K562 (cell line): ENCODE results near the gene RNF4. TPM values are rescaled to one million over a fixed set of nuclear protein-coding genes. Genes with fewer than 3 reads are reported as not detected.

Experiments used
- BACH1 ChIP-seq: fragments of 200-800 bp; sonication (Bioruptor generic); IDR thresholded peaks from 2 replicates; pipeline ENCODE4 v1.6.1; 2016; ENCODE audit warnings: missing genetic modification characterization, missing compliant biosample characterization
- CGGBP1 ChIP-seq: fragments of 250-450 bp; sonication (Bioruptor Pico); IDR thresholded peaks from 2 replicates; pipeline ENCODE4 v1.9.0; 2021; ENCODE audit warnings: mild to moderate bottlenecking
- CREM ChIP-seq: IDR thresholded peaks from 2 replicates; pipeline ENCODE4 v1.6.1; 2014; ENCODE audit warnings: antibody characterized with exemption, low read depth
- RBBP5 ChIP-seq: fragments of 200-600 bp; sonication (generic); IDR thresholded peaks from 2 replicates; pipeline ENCODE4 v1.6.1; 2012; ENCODE audit warnings: borderline replicate concordance, mild to moderate bottlenecking, low read length, control low read depth, inconsistent platforms; ENCODE audit not compliant: insufficient read depth, poor library complexity, severe bottlenecking
- REST ChIP-seq, 2 experiments: fragments of 450-650 bp; formaldehyde crosslinking in 1 of 2; IDR thresholded peaks; 2 replicates each; pipeline versions ENCODE4 v1.4.0 to v1.6.1; 2014 to 2020; ENCODE audit warnings: mild to moderate bottlenecking in 2 of 2, borderline replicate concordance in 1 of 2, low read depth in 1 of 2
- ZBED1 ChIP-seq: IDR thresholded peaks from 2 replicates; pipeline ENCODE4 v1.6.1; 2014
- ZNF696 ChIP-seq: fragments of 250-450 bp; sonication (Bioruptor Pico); conservative IDR thresholded peaks from 2 replicates; pipeline ENCODE4 v1.4.0; 2020; ENCODE audit warnings: mild to moderate bottlenecking, moderate library complexity
- ZNF699 ChIP-seq: fragments of 250-450 bp; sonication (Bioruptor Pico); IDR thresholded peaks from 2 replicates; pipeline ENCODE4 v1.8.0; 2021; ENCODE audit warnings: mild to moderate bottlenecking, moderate library complexity; ENCODE audit not compliant: insufficient replicate concordance
- polyA plus RNA-seq, 8 experiments: library from polyadenylated mRNA; depleted of rRNA in 4 of 8; stranded (reverse) in 5 of 8; unstranded in 3 of 8; fragments of >200 nt; fragmentation: Nextera tagmentation in 2 of 8; fragmentation: Illumina TruSeq in 1 of 8; extraction: Ambion mirVana in 2 of 8; extraction: Trizol in 1 of 8; gene quantifications; 2 replicates each; pipeline versions ENCODE4 v1.2.1 to v1.2.3, GENCODE V29; 2011 to 2014; ENCODE audit warnings: inconsistent platforms in 1 of 8, missing spikeins in 1 of 8
- total RNA-seq, 7 experiments: library from RNA; depleted of rRNA in 6 of 7; stranded (reverse); fragments of >200 nt in 6 of 7; fragmentation: Illumina TruSeq in 2 of 7; extraction: Trizol in 2 of 7; gene quantifications; 2 replicates each; pipeline versions ENCODE4 v1.2.1 to v1.2.3, GENCODE V29; 2011 to 2021; ENCODE audit warnings: low replicate concordance in 1 of 7

The RNF4 gene
- total and polyA plus RNA-seq, 9 of the 15 experiments (the other 6 are each of a cell fraction or from before 2014, with no cell fraction given), result 19.2 to 59.3 (median 44.8) TPM

- peak; percentile 39 for TF ChIP-seq REST (IDR thresholded peaks at IDR 0.05; ENCODE audit: borderline replicate concordance)
- TF ChIP-seq REST (CRISPR knock-in tag; IDR thresholded peaks at IDR 0.05; ENCODE audit: low read depth), result no peak
- no peak for TF ChIP-seq BACH1 (tag)
- TF ChIP-seq CGGBP1 (CRISPR knock-in tag), result no peak
- TF ChIP-seq RBBP5, result no peak
- TF ChIP-seq ZNF699 (CRISPR knock-in tag), result no peak
- TF ChIP-seq ZBED1, result no peak
- TF ChIP-seq ZNF696 (CRISPR knock-in tag), result no peak
- TF ChIP-seq CREM, result no peak
Measured at GRCh38 chr4:2419814-2420213, 49.1 kb upstream of the RNF4 start (continued).
